HEK293 (cell line): Measurements from ENCODE around the gene SLC16A1.

Experiments
- BCL11B ChIP-seq: fragments of 450-650 bp; formaldehyde crosslinking; IDR thresholded peaks from 2 replicates; pipeline ENCODE4 v1.5.1; 2016; ENCODE audit warnings: low read depth, missing biosample characterization, missing genetic modification characterization
- EGR2 ChIP-seq: fragments of 450-650 bp; formaldehyde crosslinking; IDR thresholded peaks from 2 replicates; pipeline ENCODE4 v1.5.1; 2016; ENCODE audit warnings: low read depth, missing biosample characterization, missing genetic modification characterization
- GLIS1 ChIP-seq: fragments of 450-650 bp; formaldehyde crosslinking; IDR thresholded peaks from 2 replicates; pipeline ENCODE4 v1.5.1; 2016; ENCODE audit warnings: missing biosample characterization, missing genetic modification characterization
- OSR2 ChIP-seq: fragments of 450-650 bp; formaldehyde crosslinking; IDR thresholded peaks from 2 replicates; pipeline ENCODE4 v1.5.1; 2016; ENCODE audit warnings: missing biosample characterization, missing genetic modification characterization
- PATZ1 ChIP-seq: fragments of 450-650 bp; formaldehyde crosslinking; IDR thresholded peaks from 2 replicates; pipeline ENCODE4 v1.5.1; 2016; ENCODE audit warnings: missing biosample characterization, missing genetic modification characterization
- RBAK ChIP-seq: fragments of 450-650 bp; formaldehyde crosslinking; IDR thresholded peaks from 2 replicates; pipeline ENCODE4 v1.5.1; 2016; ENCODE audit warnings: missing biosample characterization, missing genetic modification characterization
- REPIN1 ChIP-seq: fragments of 450-650 bp; formaldehyde crosslinking; IDR thresholded peaks from 2 replicates; pipeline ENCODE4 v1.5.1; 2017; ENCODE audit warnings: missing biosample characterization, missing genetic modification characterization, low read depth
- TSHZ1 ChIP-seq: fragments of 450-650 bp; formaldehyde crosslinking; IDR thresholded peaks from 2 replicates; pipeline ENCODE4 v1.5.1; 2016; ENCODE audit warnings: missing biosample characterization, missing genetic modification characterization, borderline replicate concordance
- ZNF114 ChIP-seq: fragments of 450-650 bp; formaldehyde crosslinking; IDR thresholded peaks from 2 replicates; pipeline ENCODE4 v1.5.0; 2017; ENCODE audit warnings: missing biosample characterization, missing genetic modification characterization
- ZNF146 ChIP-seq: fragments of 450-650 bp; formaldehyde crosslinking; IDR thresholded peaks from 2 replicates; pipeline ENCODE4 v1.5.1; 2016; ENCODE audit warnings: missing biosample characterization, missing genetic modification characterization
- ZNF19 ChIP-seq: fragments of 450-650 bp; formaldehyde crosslinking; IDR thresholded peaks from 2 replicates; pipeline ENCODE4; 2016; ENCODE audit warnings: missing biosample characterization, missing genetic modification characterization, low read depth
- ZNF350 ChIP-seq: fragments of 450-650 bp; formaldehyde crosslinking; IDR thresholded peaks from 2 replicates; pipeline ENCODE4 v1.5.0; 2017; ENCODE audit warnings: missing biosample characterization, mild to moderate bottlenecking, missing genetic modification characterization
- ZNF426 ChIP-seq: fragments of 450-650 bp; formaldehyde crosslinking; IDR thresholded peaks from 2 replicates; pipeline ENCODE4 v1.5.1; 2017; ENCODE audit warnings: missing biosample characterization, missing genetic modification characterization, mild to moderate bottlenecking, inconsistent platforms, moderate library complexity
- ZNF48 ChIP-seq: fragments of 450-650 bp; formaldehyde crosslinking; IDR thresholded peaks from 2 replicates; pipeline ENCODE4 v1.5.1; 2016; ENCODE audit warnings: missing biosample characterization, missing genetic modification characterization
- ZNF510 ChIP-seq: fragments of 450-650 bp; formaldehyde crosslinking; IDR thresholded peaks from 2 replicates; pipeline ENCODE4 v1.5.1; 2018; ENCODE audit warnings: mild to moderate bottlenecking, missing genetic modification characterization, missing biosample characterization; ENCODE audit not compliant: insufficient replicate concordance
- ZNF521 ChIP-seq: fragments of 450-650 bp; formaldehyde crosslinking; IDR thresholded peaks from 2 replicates; pipeline ENCODE4 v1.5.1; 2017; ENCODE audit warnings: missing biosample characterization, mild to moderate bottlenecking, missing genetic modification characterization
- ZNF548 ChIP-seq: fragments of 450-650 bp; formaldehyde crosslinking; IDR thresholded peaks from 2 replicates; pipeline ENCODE4 v1.5.1; 2016; ENCODE audit warnings: missing biosample characterization, missing genetic modification characterization
- ZNF585B ChIP-seq: fragments of 450-650 bp; formaldehyde crosslinking; IDR thresholded peaks from 2 replicates; pipeline ENCODE4 v1.5.1; 2016; ENCODE audit warnings: missing biosample characterization, missing genetic modification characterization
- ZNF677 ChIP-seq: fragments of 450-650 bp; IDR thresholded peaks from 2 replicates; pipeline ENCODE4 v1.5.0; 2018; ENCODE audit warnings: missing biosample characterization, mild to moderate bottlenecking, missing genetic modification characterization, moderate library complexity
- ZNF692 ChIP-seq: fragments of 450-650 bp; formaldehyde crosslinking; IDR thresholded peaks from 2 replicates; pipeline ENCODE4 v1.5.1; 2016; ENCODE audit warnings: missing biosample characterization, missing genetic modification characterization
- ZNF707 ChIP-seq: fragments of 450-650 bp; formaldehyde crosslinking; IDR thresholded peaks from 2 replicates; pipeline ENCODE4 v1.5.1; 2016; ENCODE audit warnings: missing biosample characterization, missing genetic modification characterization
- ZNF791 ChIP-seq: fragments of 450-650 bp; formaldehyde crosslinking; IDR thresholded peaks from 2 replicates; pipeline ENCODE4 v1.5.1; 2016; ENCODE audit warnings: missing biosample characterization, missing genetic modification characterization
- ZNF792 ChIP-seq: fragments of 450-650 bp; formaldehyde crosslinking; IDR thresholded peaks from 2 replicates; pipeline ENCODE4 v1.5.1; 2016; ENCODE audit warnings: missing biosample characterization, missing genetic modification characterization
- ZNF843 ChIP-seq: fragments of 450-650 bp; formaldehyde crosslinking; IDR thresholded peaks from 2 replicates; pipeline ENCODE4 v1.5.1; 2016; ENCODE audit warnings: missing biosample characterization, missing genetic modification characterization
- TF ChIP-seq, protein P1 (sequence below): fragments of 450-650 bp; formaldehyde crosslinking; IDR thresholded peaks from 2 replicates; pipeline ENCODE4 v1.5.1; 2016; ENCODE audit warnings: missing biosample characterization, missing genetic modification characterization
- TF ChIP-seq, protein P2 (sequence below): sonication (generic); formaldehyde crosslinking; IDR thresholded peaks from 2 replicates; pipeline ENCODE4 v1.8.1; 2022; ENCODE audit warnings: mild to moderate bottlenecking, moderate library complexity, missing genetic modification reagents
- TF ChIP-seq, protein P3 (sequence below): fragments of 450-650 bp; formaldehyde crosslinking; IDR thresholded peaks from 2 replicates; pipeline ENCODE4 v1.5.1; 2016; ENCODE audit warnings: missing biosample characterization, missing genetic modification characterization
- TF ChIP-seq, protein P4 (sequence below): fragments of 450-650 bp; formaldehyde crosslinking; optimal IDR thresholded peaks from 2 replicates; pipeline ENCODE3; 2016; ENCODE audit warnings: missing biosample characterization, mild to moderate bottlenecking, missing genetic modification characterization

Gene SLC16A1

DNA sequence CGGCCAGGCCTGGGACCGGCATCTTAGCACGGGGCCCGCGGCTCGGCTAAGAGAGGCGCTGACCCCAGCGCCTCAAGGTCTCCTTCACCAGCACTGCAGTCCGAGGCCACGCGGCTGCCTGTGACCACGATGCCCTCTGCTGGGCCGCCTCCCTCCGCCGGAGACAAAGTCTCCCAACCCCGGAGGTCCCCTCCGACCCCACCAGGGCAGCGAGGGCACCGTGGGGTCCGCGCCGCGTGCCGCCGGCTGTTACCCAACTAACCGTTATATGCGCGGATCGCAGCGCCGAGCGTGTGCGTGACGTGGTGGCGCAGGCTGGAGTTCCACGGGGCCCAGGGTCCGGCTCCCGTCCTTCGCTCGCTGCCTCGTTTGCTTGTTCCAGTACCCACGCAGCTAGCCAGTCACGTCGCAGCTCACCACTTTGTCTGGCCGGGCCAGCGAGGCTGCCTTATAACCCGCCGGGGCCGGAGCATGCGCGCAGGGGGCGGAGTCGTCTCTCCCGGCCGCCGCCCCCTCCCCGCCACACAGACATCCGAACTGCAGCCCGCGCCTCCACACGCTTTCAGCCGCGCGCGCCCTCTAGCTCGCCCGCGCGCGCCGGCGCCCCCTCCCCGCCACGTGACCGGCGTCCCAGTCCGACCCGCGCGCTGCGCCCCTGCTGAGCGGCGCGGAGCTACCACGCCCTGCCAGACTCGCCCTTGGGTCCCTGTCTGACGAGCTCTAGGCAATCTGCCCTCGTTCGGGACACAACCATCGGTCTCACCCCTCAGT, at the start of gene SLC16A1 (continued):
- TF ChIP-seq ZNF677 (no peak), TSHZ1 (tag by site-specific recombination) (no peak), ZNF548 (no peak), ZNF791 (tag by site-specific recombination) (no peak), ZNF510 (tag by site-specific recombination) (no peak), RBAK (tag by site-specific recombination) (no peak), ZNF350 (tag by site-specific recombination) (no peak), ZNF114 (no peak), ZNF792 (tag by site-specific recombination) (peak; percentile 74; the same call in 1 of the 2 replicates), GLIS1 (tag by site-specific recombination) (peak; percentile 66), ZNF692 (tag by site-specific recombination) (peak; percentile 90), ZNF19 (no peak), OSR2 (peak; percentile 6; the same call in 1 of the 2 replicates), PATZ1 (peak; percentile 64), ZNF707 (no peak), ZNF48 (tag by site-specific recombination) (no peak), ZNF585B (tag by site-specific recombination) (no peak), ZNF146 (no peak), EGR2 (tag by site-specific recombination) (peak; percentile 64), ZNF426 (tag by site-specific recombination) (no peak), REPIN1 (tag by site-specific recombination) (no peak), ZNF521 (tag by site-specific recombination) (no peak), BCL11B (tag by site-specific recombination) (peak; percentile 85; the same call in 1 of the 2 replicates), ZNF843 (tag by site-specific recombination) (no peak)
- TF ChIP-seq, protein P1, sequence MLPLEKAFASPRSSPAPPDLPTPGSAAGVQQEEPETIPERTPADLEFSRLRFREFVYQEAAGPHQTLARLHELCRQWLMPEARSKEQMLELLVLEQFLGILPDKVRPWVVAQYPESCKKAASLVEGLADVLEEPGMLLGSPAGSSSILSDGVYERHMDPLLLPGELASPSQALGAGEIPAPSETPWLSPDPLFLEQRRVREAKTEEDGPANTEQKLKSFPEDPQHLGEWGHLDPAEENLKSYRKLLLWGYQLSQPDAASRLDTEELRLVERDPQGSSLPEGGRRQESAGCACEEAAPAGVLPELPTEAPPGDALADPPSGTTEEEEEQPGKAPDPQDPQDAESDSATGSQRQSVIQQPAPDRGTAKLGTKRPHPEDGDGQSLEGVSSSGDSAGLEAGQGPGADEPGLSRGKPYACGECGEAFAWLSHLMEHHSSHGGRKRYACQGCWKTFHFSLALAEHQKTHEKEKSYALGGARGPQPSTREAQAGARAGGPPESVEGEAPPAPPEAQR (tag by site-specific recombination) = no peak
- TF ChIP-seq, protein P2, sequence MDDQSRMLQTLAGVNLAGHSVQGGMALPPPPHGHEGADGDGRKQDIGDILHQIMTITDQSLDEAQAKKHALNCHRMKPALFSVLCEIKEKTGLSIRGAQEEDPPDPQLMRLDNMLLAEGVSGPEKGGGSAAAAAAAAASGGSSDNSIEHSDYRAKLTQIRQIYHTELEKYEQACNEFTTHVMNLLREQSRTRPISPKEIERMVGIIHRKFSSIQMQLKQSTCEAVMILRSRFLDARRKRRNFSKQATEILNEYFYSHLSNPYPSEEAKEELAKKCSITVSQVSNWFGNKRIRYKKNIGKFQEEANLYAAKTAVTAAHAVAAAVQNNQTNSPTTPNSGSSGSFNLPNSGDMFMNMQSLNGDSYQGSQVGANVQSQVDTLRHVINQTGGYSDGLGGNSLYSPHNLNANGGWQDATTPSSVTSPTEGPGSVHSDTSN (CRISPR knock-in tag) = 0 out of 2 replicates have a peak, but pooled peaks have one; percentile 16
- TF ChIP-seq, protein P3, sequence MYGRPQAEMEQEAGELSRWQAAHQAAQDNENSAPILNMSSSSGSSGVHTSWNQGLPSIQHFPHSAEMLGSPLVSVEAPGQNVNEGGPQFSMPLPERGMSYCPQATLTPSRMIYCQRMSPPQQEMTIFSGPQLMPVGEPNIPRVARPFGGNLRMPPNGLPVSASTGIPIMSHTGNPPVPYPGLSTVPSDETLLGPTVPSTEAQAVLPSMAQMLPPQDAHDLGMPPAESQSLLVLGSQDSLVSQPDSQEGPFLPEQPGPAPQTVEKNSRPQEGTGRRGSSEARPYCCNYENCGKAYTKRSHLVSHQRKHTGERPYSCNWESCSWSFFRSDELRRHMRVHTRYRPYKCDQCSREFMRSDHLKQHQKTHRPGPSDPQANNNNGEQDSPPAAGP (tag by site-specific recombination) = peak; percentile 50; the same call in 1 of the 2 replicates
- TF ChIP-seq, protein P4, sequence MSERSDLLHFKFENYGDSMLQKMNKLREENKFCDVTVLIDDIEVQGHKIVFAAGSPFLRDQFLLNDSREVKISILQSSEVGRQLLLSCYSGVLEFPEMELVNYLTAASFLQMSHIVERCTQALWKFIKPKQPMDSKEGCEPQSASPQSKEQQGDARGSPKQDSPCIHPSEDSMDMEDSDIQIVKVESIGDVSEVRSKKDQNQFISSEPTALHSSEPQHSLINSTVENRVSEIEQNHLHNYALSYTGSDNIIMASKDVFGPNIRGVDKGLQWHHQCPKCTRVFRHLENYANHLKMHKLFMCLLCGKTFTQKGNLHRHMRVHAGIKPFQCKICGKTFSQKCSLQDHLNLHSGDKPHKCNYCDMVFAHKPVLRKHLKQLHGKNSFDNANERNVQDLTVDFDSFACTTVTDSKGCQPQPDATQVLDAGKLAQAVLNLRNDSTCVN (tag by site-specific recombination) = peak; percentile 90
